ENCODE results near the gene SOAT2. TPM values are rescaled to one million over a fixed set of nuclear protein-coding genes. Genes with fewer than 3 reads are reported as not detected.

SOAT2 gene
- total and polyA plus RNA-seq, 2 donors (not counting 1 experiment from before 2014, with no cell fraction given) = under 0.01 TPM; not detected in 1

DNA sequence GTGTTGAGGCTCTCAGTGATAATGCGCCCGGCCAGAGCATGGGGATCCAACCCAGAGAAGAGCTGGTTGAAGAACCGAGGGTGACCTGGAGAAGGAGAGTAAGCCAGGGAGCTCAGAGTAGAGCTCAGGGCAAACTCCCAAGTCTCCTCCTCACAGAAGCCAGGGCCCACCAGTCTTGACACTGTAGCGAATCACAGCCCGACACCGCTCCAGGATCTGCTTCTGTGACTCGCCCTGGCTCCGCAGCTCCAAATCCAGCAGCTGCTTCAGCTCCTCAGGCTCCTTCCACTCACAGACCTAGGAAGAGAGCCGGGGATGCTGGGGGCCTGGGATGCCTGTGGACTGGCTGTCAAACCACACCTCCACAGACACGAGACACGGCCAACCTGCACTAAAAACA is 69.1 kb downstream of the SOAT2 start:
- H3K36me3 ChIP-seq (ENCODE audit: control insufficient read depth, insufficient read depth, low read length) = peaks cover 4% of the 10 kb centered on the region
- TF ChIP-seq, protein P1, sequence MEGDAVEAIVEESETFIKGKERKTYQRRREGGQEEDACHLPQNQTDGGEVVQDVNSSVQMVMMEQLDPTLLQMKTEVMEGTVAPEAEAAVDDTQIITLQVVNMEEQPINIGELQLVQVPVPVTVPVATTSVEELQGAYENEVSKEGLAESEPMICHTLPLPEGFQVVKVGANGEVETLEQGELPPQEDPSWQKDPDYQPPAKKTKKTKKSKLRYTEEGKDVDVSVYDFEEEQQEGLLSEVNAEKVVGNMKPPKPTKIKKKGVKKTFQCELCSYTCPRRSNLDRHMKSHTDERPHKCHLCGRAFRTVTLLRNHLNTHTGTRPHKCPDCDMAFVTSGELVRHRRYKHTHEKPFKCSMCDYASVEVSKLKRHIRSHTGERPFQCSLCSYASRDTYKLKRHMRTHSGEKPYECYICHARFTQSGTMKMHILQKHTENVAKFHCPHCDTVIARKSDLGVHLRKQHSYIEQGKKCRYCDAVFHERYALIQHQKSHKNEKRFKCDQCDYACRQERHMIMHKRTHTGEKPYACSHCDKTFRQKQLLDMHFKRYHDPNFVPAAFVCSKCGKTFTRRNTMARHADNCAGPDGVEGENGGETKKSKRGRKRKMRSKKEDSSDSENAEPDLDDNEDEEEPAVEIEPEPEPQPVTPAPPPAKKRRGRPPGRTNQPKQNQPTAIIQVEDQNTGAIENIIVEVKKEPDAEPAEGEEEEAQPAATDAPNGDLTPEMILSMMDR (conservative IDR thresholded peaks at IDR 0.05 in 1 of 2, IDR thresholded peaks at IDR 0.05 in 1 of 2; ENCODE audit: low read depth in 1 of 2, low read length in 2 of 2) = no peak
- TF ChIP-seq EZH2 (IDR thresholded peaks at IDR 0.05; ENCODE audit: low read length, missing control alignments) = no peak
- no peaks in the 10 kb centered on the region for H4K20me1 ChIP-seq (ENCODE audit: control insufficient read depth, extremely low read depth, insufficient read depth, low read length)
- H3K27me3 ChIP-seq (ENCODE audit: control insufficient read depth, insufficient read depth, low read length) = no peaks in the 10 kb centered on the region
- peaks cover 16% of the 10 kb centered on the region for H3K4me1 ChIP-seq (ENCODE audit: control insufficient read depth, extremely low read depth, insufficient read depth, low read length)
- H2AFZ ChIP-seq (ENCODE audit: low read length) = no peak overlapping the region
- H3K27ac ChIP-seq (ENCODE audit: insufficient read depth, low read length) = no peak overlapping the region
- no peaks in the 10 kb centered on the region for H3K79me2 ChIP-seq (ENCODE audit: control insufficient read depth, insufficient read depth, low read length)
- no peak overlapping the region for H3K9ac ChIP-seq (ENCODE audit: insufficient read depth, low read length)
- no peaks in the 10 kb centered on the region for H3K9me3 ChIP-seq (ENCODE audit: control insufficient read depth, insufficient read depth, low read depth, low read length)
- H3K4me2 ChIP-seq (ENCODE audit: extremely low read depth, insufficient read depth, low read length) = no peak overlapping the region
- DNase-seq (ENCODE audit: low read depth in 2 of 2) = peak; percentile 46 to 75
- H3K4me3 ChIP-seq (replicated peaks in 1 of 4; ENCODE audit: control extremely low read depth in 1 of 4, insufficient read depth in 1 of 4, low read depth in 3 of 4, low read length in 4 of 4) = no peak overlapping the region

DNA sequence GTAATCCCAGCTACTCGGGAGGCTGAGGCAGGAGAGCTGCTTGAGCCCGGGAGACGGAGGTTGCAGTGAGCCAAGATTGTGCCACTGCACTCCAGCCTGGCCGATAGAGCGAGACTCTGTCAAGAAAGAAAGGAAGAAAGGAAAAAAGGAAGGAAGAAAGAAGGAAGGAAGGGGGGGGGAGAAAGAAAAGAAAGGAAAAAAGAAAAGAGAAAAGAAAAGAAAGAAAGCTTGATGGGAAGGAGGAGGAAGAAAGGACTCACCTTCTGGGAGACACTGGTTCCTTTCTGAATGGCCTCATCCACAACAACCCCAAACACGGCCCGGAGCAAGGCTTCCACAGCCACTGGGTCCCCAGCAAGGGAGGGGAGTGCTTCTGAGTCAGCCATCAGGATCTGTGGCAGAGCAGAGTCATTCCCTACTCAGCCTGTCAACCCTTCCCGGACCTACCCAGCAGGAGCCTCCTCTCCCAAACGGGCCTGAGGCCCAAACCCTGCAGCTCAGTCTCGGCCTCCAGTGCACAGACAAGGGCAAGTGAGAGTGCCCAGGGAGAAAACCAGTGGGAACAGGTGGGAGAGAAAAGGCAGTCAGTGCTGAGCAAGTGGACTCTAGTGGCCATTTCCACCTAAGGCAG is 69.9 kb downstream of the SOAT2 start:
- Histone ChIP-seq H3K4me2 (ENCODE audit: extremely low read depth, insufficient read depth, low read length) (no peak overlapping the region), H3K79me2 (ENCODE audit: control insufficient read depth, insufficient read depth, low read length) (no peaks in the 10 kb centered on the region), H3K27ac (ENCODE audit: insufficient read depth, low read length) (no peak overlapping the region), H2AFZ (ENCODE audit: low read length) (peak overlapping the region; percentile 17), H3K9me3 (ENCODE audit: control insufficient read depth, insufficient read depth, low read depth, low read length) (no peaks in the 10 kb centered on the region), H3K4me1 (ENCODE audit: control insufficient read depth, extremely low read depth, insufficient read depth, low read length) (peaks cover 16% of the 10 kb centered on the region), H3K4me3 (replicated peaks in 1 of 4; ENCODE audit: control extremely low read depth in 1 of 4, insufficient read depth in 1 of 4, low read depth in 3 of 4, low read length in 4 of 4) (no peak overlapping the region), H4K20me1 (ENCODE audit: control insufficient read depth, extremely low read depth, insufficient read depth, low read length) (no peaks in the 10 kb centered on the region), H3K36me3 (ENCODE audit: control insufficient read depth, insufficient read depth, low read length) (peaks cover 4% of the 10 kb centered on the region), H3K27me3 (ENCODE audit: control insufficient read depth, insufficient read depth, low read length) (no peaks in the 10 kb centered on the region), H3K9ac (ENCODE audit: insufficient read depth, low read length) (no peak overlapping the region)
- no peak for TF ChIP-seq EZH2 (IDR thresholded peaks at IDR 0.05; ENCODE audit: low read length, missing control alignments)
- TF ChIP-seq, protein P1 (conservative IDR thresholded peaks at IDR 0.05 in 1 of 2, IDR thresholded peaks at IDR 0.05 in 1 of 2; ENCODE audit: low read depth in 1 of 2, low read length in 2 of 2) = no peak
- peak in 1 of 2 donors; percentile 50 for DNase-seq (ENCODE audit: low read depth in 2 of 2)

Other genes with a start within 250 kb of the SOAT2 start
- gene KRT8, start 198.4 kb upstream of the SOAT2 start, total RNA-seq = 0.66 and 1.5 TPM in 2 replicates
- gene KRT8, start 198.4 kb upstream of the SOAT2 start, polyA plus RNA-seq = 2.5 and 16.3 TPM in 2 replicates
- 1.2 and 3.1 TPM in 2 replicates for gene KRT18, start 154.4 kb upstream of the SOAT2 start, total RNA-seq
- 11.8 and 88.0 TPM in 2 replicates for gene KRT18, start 154.4 kb upstream of the SOAT2 start, polyA plus RNA-seq
- gene EIF4B, start 97.0 kb upstream of the SOAT2 start, total RNA-seq = 1,180 and 1,819 TPM in 2 replicates
- 380 and 466 TPM in 2 replicates for gene EIF4B, start 97.0 kb upstream of the SOAT2 start, polyA plus RNA-seq
- gene TNS2, start 53.4 kb upstream of the SOAT2 start, total RNA-seq = 52.4 and 60.6 TPM in 2 replicates
- 35.3 and 45.5 TPM in 2 replicates for gene TNS2, start 53.4 kb upstream of the SOAT2 start, polyA plus RNA-seq
- 13.9 and 18.2 TPM in 2 replicates for gene SPRYD3, start 24.1 kb upstream of the SOAT2 start, total RNA-seq
- gene SPRYD3, start 24.1 kb upstream of the SOAT2 start, polyA plus RNA-seq = 23.3 and 27.7 TPM in 2 replicates
- gene IGFBP6, start 5.8 kb upstream of the SOAT2 start, total RNA-seq = 592 and 973 TPM in 2 replicates
- 229 and 274 TPM in 2 replicates for gene IGFBP6, start 5.8 kb upstream of the SOAT2 start, polyA plus RNA-seq
- 14.6 and 16.8 TPM in 2 replicates for gene ZNF740, start 77.2 kb downstream of the SOAT2 start, total RNA-seq
- gene ZNF740, start 77.2 kb downstream of the SOAT2 start, polyA plus RNA-seq = 7.3 and 10.6 TPM in 2 replicates
- gene CSAD, start 77.4 kb downstream of the SOAT2 start, total RNA-seq = 6.4 and 10.1 TPM in 2 replicates
- 6.9 and 7.8 TPM in 2 replicates for gene CSAD, start 77.4 kb downstream of the SOAT2 start, polyA plus RNA-seq
- gene ITGB7, start 103.8 kb downstream of the SOAT2 start, total RNA-seq = 0.26 and 0.50 TPM in 2 replicates
- gene ITGB7, start 103.8 kb downstream of the SOAT2 start, polyA plus RNA-seq = 0.15 and 0.20 TPM in 2 replicates
- gene RARG, start 128.7 kb downstream of the SOAT2 start, total RNA-seq = 26.7 and 51.4 TPM in 2 replicates
- gene RARG, start 128.7 kb downstream of the SOAT2 start, polyA plus RNA-seq = 26.9 and 30.4 TPM in 2 replicates
- 0.26 and 1.8 TPM in 2 replicates for gene ESPL1, start 164.8 kb downstream of the SOAT2 start, total RNA-seq
- 1.4 and 5.8 TPM in 2 replicates for gene ESPL1, start 164.8 kb downstream of the SOAT2 start, polyA plus RNA-seq
- gene PFDN5, start 192.1 kb downstream of the SOAT2 start, total RNA-seq = 735 and 788 TPM in 2 replicates
- 977 and 1,007 TPM in 2 replicates for gene PFDN5, start 192.1 kb downstream of the SOAT2 start, polyA plus RNA-seq
- gene MYG1, start 196.2 kb downstream of the SOAT2 start, total RNA-seq = 52.0 and 55.7 TPM in 2 replicates
- 40.8 and 52.2 TPM in 2 replicates for gene MYG1, start 196.2 kb downstream of the SOAT2 start, polyA plus RNA-seq
- gene AAAS, start 218.1 kb downstream of the SOAT2 start, total RNA-seq = 29.5 and 37.8 TPM in 2 replicates
- 34.2 and 50.4 TPM in 2 replicates for gene AAAS, start 218.1 kb downstream of the SOAT2 start, polyA plus RNA-seq
- not detected in 2 replicates for gene SP7, start 232.9 kb downstream of the SOAT2 start, total RNA-seq
- not detected in 2 replicates for gene SP7, start 232.9 kb downstream of the SOAT2 start, polyA plus RNA-seq